Nephron (organoid): Measurements from ENCODE around the gene ISCU.
"Not testable (repeated sequence)": the region's sequence is repeated elsewhere in the genome, so short reads cannot be mapped to it uniquely, and the experiment has no call there.

ENCODE experiments used
- H3K27ac Mint-ChIP-seq, 3 experiments: 2 replicates each; pipeline ENCODE4 v1.8.0; 2020; ENCODE audit warnings: mixed read lengths in 3 of 3, mild to moderate bottlenecking in 2 of 3, moderate library complexity in 1 of 3
- H3K27me3 Mint-ChIP-seq: 2 replicates; pipeline ENCODE4 v1.8.0; 2021; ENCODE audit warnings: low read depth, mild to moderate bottlenecking, moderate library complexity, mixed read lengths
- H3K36me3 Mint-ChIP-seq: 2 replicates; pipeline ENCODE4 v1.8.0; 2020; ENCODE audit warnings: low read depth, mixed read lengths
- H3K4me1 Mint-ChIP-seq: 2 replicates; pipeline ENCODE4 v1.8.0; 2020; ENCODE audit warnings: mixed read lengths
- H3K4me3 Mint-ChIP-seq, 3 experiments: 2 replicates each; pipeline ENCODE4 v1.8.0; 2020; ENCODE audit warnings: mild to moderate bottlenecking in 3 of 3, mixed read lengths in 3 of 3, moderate library complexity in 2 of 3
- H3K9me3 Mint-ChIP-seq: 2 replicates; pipeline ENCODE4 v1.8.0; 2020; ENCODE audit warnings: mixed read lengths
- CTCF ChIP-seq, 3 experiments: fragments of 200-600 bp; sonication (generic); IDR thresholded peaks; one replicate each; pipeline ENCODE4 v1.5.0; 2021; ENCODE audit warnings: antibody characterized with exemption in 3 of 3; ENCODE audit not compliant: unreplicated experiment in 3 of 3

Gene ISCU

GRCh38 chr12:108570743-108571608 is 8.6 kb downstream of the ISCU start:
- H3K4me3 Mint-ChIP-seq: no peak overlapping the region
- H3K27ac Mint-ChIP-seq: peak overlapping the region; percentile 20 to 75 (median 43)
- H3K27me3 Mint-ChIP-seq: peaks cover 4% of the 10 kb centered on the region
- TF ChIP-seq CTCF (IDR thresholded peaks at IDR 0.05; ENCODE audit: unreplicated experiment in 3 of 3): peak; percentile 38 to 49 (median 43)
- peaks cover 28% of the 10 kb centered on the region for H3K36me3 Mint-ChIP-seq
- H3K4me1 Mint-ChIP-seq: peaks cover 52% of the 10 kb centered on the region
- no peaks in the 10 kb centered on the region for H3K9me3 Mint-ChIP-seq

- peaks cover 59% of the 10 kb centered on the region for H3K4me1 Mint-ChIP-seq
- no peak overlapping the region for H3K4me3 Mint-ChIP-seq
- H3K27ac Mint-ChIP-seq: peak overlapping the region in 1 of 3 experiments; percentile 11
- H3K27me3 Mint-ChIP-seq: peaks cover 4% of the 10 kb centered on the region
- H3K9me3 Mint-ChIP-seq: no peaks in the 10 kb centered on the region
- no peak for TF ChIP-seq CTCF (IDR thresholded peaks at IDR 0.05; ENCODE audit: unreplicated experiment in 3 of 3)
- peaks cover 25% of the 10 kb centered on the region for H3K36me3 Mint-ChIP-seq
Observed at GRCh38 chr12:108571609-108572165, 9.3 kb downstream of the ISCU start.

GRCh38 chr12:108572166-108572790 is 9.9 kb downstream of the ISCU start:
- H3K36me3 Mint-ChIP-seq: peaks cover 21% of the 10 kb centered on the region
- peak overlapping the region in 2 of 3 experiments; percentile 16 to 40 for H3K27ac Mint-ChIP-seq
- H3K4me3 Mint-ChIP-seq: no peak overlapping the region
- peaks cover 4% of the 10 kb centered on the region for H3K27me3 Mint-ChIP-seq
- H3K4me1 Mint-ChIP-seq: peaks cover 59% of the 10 kb centered on the region
- no peak for TF ChIP-seq CTCF (IDR thresholded peaks at IDR 0.05; ENCODE audit: unreplicated experiment in 3 of 3)
- no peaks in the 10 kb centered on the region for H3K9me3 Mint-ChIP-seq

GRCh38 chr12:108573317-108573716 is 10.9 kb downstream of the ISCU start:
- no peak for TF ChIP-seq CTCF (IDR thresholded peaks at IDR 0.05; ENCODE audit: unreplicated experiment in 3 of 3)
- no peaks in the 10 kb centered on the region for H3K9me3 Mint-ChIP-seq
- H3K4me3 Mint-ChIP-seq: no peak overlapping the region
- H3K4me1 Mint-ChIP-seq: peaks cover 52% of the 10 kb centered on the region
- H3K27ac Mint-ChIP-seq: no peak overlapping the region
- H3K27me3 Mint-ChIP-seq: peaks cover 4% of the 10 kb centered on the region
- peaks cover 14% of the 10 kb centered on the region for H3K36me3 Mint-ChIP-seq

GRCh38 chr12:108574276-108574675 is 11.9 kb downstream of the ISCU start:
- not testable (repeated sequence) for H3K27ac Mint-ChIP-seq, H3K36me3 Mint-ChIP-seq, H3K9me3 Mint-ChIP-seq, H3K27me3 Mint-ChIP-seq, H3K4me3 Mint-ChIP-seq
- peaks cover 52% of the 10 kb centered on the region for H3K4me1 Mint-ChIP-seq

GRCh38 chr12:108575199-108575912 is 13.0 kb downstream of the ISCU start:
- Mint-ChIP-seq H3K36me3 (peaks cover 3% of the 10 kb centered on the region), H3K4me1 (peaks cover 57% of the 10 kb centered on the region), H3K27me3 (peaks cover 4% of the 10 kb centered on the region), H3K4me3 (no peak overlapping the region), H3K27ac (peak overlapping the region in 2 of 3 experiments; percentile 45 to 65), H3K9me3 (no peaks in the 10 kb centered on the region)
- no peak for TF ChIP-seq CTCF (IDR thresholded peaks at IDR 0.05; ENCODE audit: unreplicated experiment in 3 of 3)
